D721Med (cell line): Measurements from ENCODE around the gene PPP3R1.
A peak's percentile ranks its signal among the peaks of the same experiment; 100 is the strongest.

Experiments
- DNase-seq: peaks from one replicate; pipeline ENCODE4 v3.0.0; 2011; ENCODE audit warnings: low spot score; ENCODE audit not compliant: insufficient read length
- FAIRE-seq: peaks from 2 replicates; lab custom pipeline; 2011; peaks lifted over from hg19 to GRCh38; lab: Jason Lieb, UNC
- CTCF ChIP-seq: IDR thresholded peaks from 2 replicates; pipeline ENCODE4 v1.5.1; 2012; ENCODE audit warnings: mild to moderate bottlenecking, control low read depth; ENCODE audit not compliant: insufficient read depth; ENCODE audit errors: missing control alignments

Gene PPP3R1

GRCh38 chr2:68258851-68259250 is 6.5 kb upstream of the PPP3R1 start:
- TF ChIP-seq CTCF: no peak
- DNase-seq: no peak
- no peak for FAIRE-seq

GRCh38 chr2:68256093-68256450 is 3.7 kb upstream of the PPP3R1 start:
- FAIRE-seq (no peak), DNase-seq (no peak)
- TF ChIP-seq CTCF: no peak

- DNase-seq: no peak
- no peak for TF ChIP-seq CTCF
- FAIRE-seq: no peak
Observed at GRCh38 chr2:68253219-68254068, 1.1 kb upstream of the PPP3R1 start.

GRCh38 chr2:68251855-68252399 is 405 bp downstream of the PPP3R1 start:
- TF ChIP-seq CTCF: no peak
- DNase-seq: no peak
- no peak for FAIRE-seq

- FAIRE-seq (peak; percentile 53), DNase-seq (no peak)
- peak; percentile 68 for TF ChIP-seq CTCF
Observed at GRCh38 chr2:68251187-68251854, 1.0 kb downstream of the PPP3R1 start.

GRCh38 chr2:68250652-68251186 is 1.6 kb downstream of the PPP3R1 start:
- TF ChIP-seq CTCF: no peak
- DNase-seq (no peak), FAIRE-seq (no peak)

GRCh38 chr2:68250196-68250595 is 2.1 kb downstream of the PPP3R1 start:
- FAIRE-seq: no peak
- no peak for DNase-seq
- no peak for TF ChIP-seq CTCF
